HG03521 (cell line): ENCODE measurements around the gene LMOD1.
"Not testable (repeated sequence)": the region's sequence is repeated elsewhere in the genome, so short reads cannot be mapped to it uniquely, and the experiment has no call there.

Source experiments
- ATAC-seq: cut with Tn5 transposase; IDR thresholded peaks from one replicate; pipeline ENCODE4 v1.9.1; 2021; ENCODE audit warnings: mild to moderate bottlenecking, moderate library complexity; ENCODE audit not compliant: unreplicated experiment

The LMOD1 gene

DNA sequence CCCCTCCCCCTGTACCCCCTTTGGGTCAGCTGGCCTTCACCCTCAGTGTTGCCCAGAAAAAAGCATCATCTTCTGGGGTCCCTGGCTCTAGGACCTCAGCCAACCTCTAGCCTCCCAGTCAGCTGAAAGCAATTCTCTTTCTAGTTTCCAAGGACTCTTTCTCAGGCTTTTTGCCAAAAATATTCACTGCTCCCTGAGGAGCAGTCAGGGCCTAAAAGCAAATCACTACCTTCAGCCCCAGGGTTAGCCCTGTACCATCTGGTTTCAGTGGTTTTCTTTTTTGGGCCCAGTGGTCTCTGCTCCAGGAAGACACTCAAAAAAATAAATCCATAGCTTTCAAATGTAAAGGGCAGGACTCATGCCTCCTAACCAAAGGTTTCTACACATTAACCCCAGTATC is 3.1 kb upstream of the LMOD1 start:
- no peak for ATAC-seq

DNA sequence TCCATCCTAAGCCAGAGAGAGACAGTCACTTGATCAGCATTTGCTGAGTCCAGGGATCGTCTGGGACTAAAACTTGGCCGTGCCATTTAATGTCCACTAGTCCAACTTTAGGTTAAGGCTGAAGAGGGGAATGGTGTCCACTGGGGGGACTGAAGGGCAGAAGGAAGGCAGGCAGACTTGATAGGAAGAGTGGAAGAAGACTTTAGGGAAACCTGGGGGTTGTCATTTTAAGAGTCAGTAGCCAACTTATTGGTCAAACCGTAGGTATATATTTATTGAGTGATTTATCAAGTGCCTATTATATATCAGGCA is 1.3 kb upstream of the LMOD1 start:
- ATAC-seq: no peak

DNA sequence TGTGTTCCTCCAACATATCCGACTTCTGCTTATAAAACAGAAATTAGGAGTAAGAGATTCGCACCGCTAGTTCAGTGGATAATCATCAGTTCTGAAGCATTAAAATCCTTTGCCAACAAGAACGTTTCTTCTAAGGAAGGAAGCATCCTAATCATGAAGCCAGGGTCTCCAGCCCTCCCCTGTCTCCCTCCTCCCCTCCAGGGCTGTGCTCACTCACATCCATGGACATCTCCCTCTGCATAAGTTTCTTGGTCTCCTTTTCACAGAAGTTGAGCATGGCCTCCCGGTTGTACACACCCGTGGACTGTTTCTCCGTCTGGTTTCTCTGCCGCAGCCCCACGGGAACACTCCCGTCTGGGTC is 505 bp downstream of the LMOD1 start:
- no peak for ATAC-seq

DNA sequence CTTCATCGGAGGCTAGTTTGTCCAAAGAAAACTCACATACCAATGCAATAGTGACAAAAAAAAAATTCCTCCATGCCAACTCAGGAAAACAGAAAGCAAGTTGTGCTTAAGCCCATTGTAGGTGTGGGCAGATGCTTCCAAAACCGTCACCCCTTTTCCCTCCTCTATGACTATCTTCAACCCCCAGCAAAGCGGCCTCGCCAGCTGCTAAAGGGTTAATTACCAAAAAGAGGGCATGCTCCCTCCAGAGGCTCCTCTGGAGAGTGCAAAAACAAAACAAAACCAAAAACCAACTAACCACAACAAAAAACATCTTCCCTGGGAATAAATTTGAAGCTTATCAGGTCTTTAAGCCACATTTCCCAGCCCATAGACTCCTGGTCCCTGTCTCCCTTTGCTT is 1.2 kb downstream of the LMOD1 start:
- ATAC-seq: no peak

DNA sequence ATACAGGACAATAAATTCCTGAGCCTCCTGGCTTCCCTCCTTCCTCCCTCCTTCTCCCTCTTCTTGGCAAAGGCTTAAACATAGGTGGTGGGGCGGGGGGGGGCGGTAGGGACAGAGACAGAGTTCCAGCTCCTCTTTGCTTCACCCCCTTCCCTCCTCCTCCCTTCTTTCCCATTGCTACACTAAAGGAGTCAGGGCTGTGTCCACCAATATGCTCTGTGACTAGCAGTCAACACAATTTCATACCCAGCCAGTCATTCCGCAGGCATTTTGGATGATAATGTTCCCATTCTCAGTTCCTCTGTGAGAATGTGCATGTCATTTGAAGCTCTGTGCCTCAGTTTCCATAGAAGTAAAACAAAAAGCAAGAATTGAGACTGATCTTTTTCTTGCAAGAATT is 1.7 kb downstream of the LMOD1 start:
- ATAC-seq: no peak

DNA sequence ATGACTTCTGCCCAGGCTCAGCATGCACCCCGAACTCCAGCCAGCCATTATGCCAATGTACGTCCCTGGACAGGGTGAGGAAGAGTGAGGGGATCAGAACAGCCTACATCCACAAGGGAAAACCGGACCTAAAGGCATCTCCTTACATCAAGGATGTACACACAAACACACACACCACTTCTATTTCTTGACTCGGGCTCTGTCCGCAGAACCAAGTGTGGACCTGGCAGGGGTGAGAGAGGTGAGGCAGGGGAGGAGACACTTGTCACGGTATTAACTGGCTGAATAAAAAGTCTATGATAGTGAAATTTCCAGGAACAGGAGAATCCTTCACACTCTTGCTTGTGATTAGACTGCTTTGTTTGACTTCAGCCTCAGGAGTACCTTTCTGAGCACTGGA is 2.3 kb downstream of the LMOD1 start:
- no peak for ATAC-seq

DNA sequence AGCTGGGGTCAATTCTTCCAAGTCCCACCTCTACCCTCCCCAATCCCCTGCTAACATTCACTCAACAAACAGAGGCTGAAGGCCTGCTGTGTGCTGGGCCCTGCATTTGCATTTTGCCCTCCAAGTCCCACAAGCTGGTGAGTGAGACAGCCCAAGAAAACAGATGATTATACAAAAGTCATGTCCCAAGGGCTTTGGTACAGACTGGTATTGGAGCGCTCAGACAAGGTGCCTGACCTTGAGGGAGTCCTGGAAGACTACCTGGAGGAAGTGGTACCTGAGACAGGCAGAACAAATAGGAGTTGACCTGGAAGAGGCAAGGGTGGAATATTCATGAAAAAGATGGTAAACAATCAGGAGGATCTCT is 4.2 kb downstream of the LMOD1 start:
- ATAC-seq: no peak

DNA sequence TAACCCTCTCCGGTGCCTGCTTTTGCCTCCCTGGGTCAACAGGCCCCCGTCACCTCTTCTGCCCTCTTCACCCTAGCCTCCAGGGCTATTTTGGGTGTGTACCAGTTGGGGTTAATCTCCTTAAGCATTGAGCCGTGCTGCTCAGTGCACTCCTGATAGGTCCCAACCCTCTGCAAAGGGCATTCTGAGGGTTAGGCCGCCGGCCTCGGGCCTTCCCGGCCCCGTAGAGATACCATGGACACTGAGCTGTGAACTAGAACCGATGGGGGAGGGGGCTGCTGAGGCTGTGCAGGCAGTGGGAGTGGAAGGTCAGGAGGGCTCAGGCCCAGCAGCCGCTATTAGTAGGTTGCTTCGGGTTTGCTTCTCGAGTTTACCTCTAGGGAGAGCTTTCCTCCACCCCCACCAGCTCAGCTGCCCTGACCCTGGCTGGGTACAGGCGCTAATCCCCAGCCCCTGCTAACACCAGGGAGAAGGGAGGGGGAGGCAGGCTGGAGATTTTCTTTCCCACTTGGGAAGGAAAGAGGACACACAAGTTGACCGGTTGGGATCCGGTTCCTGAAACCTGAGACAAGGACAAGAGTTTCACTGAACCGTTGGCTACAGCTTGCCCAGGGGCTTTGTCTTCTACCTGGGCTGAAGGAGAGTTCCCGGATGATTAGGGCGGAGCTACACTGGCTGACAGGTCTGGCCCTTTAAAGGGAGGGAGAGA is 4.8 kb downstream of the LMOD1 start:
- ATAC-seq: no peak

DNA sequence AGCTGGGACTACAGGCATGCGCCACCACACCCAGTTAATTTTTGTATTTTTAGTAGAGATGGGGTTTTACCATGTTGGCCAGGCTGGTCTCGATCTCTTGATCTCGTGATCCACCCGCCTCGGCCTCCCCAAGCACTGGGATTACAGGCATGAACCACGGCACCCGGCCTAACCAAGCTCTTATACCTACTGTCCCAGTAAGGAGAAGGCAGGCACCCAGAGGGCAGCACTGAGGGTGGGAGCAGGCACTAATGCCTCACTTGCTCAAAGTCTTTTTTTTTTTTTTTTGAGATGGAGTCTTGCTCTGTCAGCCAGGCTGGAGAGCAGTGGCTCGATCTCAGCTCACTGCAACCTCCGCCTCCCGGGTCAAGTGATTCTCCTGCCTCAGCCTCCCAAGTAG is 6.0 kb downstream of the LMOD1 start:
- not testable (repeated sequence) for ATAC-seq

DNA sequence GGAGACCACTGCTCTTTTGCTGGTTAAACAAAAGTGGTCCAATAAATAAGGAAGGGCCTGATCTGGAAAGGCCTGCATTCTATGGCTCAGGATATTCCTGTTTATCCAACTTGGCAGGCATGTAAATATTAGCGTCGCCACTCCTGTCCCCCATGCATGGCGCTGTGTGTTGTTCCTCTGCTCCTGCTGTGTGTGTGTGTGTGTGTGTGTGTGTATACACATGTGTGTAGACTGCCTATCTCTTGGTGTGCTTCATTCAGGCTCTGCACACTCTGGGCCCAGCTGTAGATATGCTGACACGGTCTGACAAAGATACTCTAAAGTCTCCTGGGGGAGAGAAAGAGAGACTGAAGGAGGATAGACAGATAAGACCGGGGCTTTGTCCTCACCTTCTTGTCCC is 6.8 kb downstream of the LMOD1 start:
- ATAC-seq: no peak

DNA sequence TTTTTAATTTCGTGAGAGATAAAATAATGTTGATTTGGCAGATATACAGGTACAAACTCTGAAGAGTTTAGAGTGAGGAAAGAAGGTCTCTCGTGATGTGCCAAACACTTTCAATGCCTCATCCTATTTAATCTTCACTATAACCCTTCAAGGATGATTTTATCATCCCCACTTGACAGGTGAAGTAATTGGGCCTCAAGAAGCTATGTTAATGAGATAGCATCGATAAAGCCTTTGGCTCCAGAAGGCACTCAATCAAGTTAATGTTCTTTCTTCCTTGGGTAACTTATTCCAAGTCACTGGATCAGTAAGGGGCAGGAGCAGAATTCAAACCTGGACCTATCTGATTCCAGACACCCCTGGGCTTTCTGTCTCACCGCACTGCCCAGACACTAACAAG is 7.2 kb downstream of the LMOD1 start:
- no peak for ATAC-seq

DNA sequence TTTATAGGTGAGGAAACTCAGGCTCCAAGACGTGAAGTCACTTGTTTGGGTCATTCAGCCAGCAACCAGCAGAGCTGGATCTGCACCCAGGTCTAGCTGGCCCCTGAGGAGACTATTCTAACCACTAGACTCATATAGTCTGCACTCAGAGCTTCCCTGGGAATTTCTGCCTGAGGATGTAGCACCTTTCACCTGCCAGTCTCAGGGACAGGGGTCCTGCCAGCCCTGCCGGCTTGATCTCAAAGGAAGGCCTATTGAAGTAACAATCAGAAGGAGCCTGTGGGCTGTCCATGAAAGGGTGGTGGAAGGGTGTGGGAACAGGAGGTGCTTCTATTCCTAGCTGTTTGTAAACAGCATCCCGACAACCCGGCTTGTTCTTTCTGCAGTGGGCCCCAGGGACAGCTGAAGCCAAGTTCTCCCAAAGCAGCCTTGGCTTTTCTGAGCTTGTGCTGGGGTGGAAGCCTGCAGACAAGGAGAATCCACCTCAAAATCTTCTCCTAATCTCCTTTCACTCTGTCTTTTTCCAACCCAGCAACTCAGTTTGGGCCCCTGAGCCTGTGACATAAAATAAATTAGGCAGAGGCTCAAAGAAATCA is 7.8 kb downstream of the LMOD1 start:
- no peak for ATAC-seq

DNA sequence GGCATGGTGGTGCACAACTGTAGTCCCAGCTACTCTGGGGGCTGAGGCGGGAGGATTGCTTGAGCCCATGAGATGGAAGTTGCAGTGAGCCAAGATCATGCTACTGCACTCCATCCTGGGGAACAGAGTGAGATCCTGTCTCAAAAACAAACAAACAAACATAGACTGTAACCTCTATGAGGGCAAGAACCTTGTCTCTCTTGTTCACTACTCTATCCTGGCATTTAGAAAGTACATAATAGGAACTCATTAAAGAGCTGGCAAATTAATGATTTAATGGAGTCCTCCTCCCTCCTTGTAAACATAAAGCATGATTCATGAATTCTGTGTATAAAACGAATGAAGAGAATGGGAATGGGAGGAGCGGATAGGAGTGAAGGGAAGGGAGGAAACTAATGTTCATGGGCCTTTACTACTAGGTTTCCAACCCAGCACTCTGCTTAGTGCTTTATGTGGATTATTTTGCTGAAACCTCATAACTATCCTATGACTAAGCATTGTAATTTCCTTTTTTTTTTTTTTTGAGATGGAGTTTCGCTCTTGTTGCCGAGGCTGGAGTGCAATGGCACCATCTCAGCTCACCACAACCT is 8.6 kb downstream of the LMOD1 start:
- no peak for ATAC-seq

DNA sequence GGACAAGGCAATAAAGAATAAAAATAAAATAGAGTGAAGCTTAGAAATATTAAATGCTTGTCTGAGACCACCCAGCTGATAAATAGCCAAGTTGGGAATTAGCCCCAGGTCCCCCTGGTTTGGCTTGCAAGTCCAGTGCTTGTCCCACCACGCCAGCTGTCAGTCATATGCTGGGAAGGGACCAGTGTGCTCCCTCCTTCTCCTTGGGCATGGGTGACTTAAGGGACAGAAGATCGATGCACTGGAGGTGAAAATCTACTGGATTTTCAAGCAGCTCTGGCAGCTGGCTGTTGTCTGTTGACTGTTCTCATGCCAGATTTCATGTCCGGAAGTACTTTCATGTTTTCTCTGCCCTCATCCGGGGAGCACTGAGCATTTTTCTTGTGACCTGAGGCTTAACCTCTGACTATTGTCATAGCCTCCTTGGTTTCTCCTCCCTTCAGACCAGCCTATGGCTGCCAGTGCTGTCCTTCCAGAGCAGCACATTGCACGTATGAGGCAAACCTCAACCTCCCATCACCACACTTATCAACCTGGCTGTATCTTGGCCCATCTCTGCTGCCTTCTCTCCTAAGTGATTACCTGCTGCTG is 12.4 kb downstream of the LMOD1 start:
- no peak for ATAC-seq

DNA sequence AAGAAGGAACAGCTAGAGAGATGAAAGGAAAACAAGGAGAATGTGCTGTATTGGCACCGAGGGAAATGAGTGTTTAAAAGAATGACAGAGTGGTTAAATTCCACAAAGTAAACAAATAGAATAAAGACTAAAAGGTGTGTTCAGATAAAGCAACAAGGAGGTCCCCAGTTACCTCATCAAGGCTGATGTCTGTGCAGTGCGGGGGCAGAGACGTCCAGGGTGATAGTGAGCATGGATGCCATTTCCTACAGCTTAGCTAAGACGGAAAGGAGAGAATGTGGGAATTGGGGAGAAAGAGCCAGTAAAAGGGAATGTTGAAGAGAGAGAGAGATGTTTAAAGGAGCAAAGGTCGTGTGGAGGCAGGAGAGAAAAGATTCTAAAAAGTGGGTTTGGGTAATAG is 15.5 kb downstream of the LMOD1 start:
- ATAC-seq: no peak

DNA sequence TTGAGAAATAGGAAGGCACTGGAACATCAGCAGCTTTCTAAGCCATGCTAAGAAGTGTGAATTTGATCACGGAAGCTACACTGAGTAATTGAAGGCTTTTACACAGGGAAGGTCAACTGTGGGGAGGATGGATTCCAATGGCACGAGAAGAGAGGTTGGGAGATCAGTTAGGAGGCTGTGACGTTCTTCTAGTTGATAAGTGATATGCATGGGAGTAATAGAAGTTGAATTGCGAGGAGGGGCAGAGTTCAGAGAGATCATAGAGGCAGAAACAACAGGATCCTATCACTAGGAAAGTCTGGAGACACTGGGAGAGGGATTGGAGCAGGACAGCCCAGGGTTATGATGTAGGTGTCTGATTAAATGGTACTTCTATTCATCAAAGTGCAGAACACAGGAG is 16.2 kb downstream of the LMOD1 start:
- no peak for ATAC-seq

DNA sequence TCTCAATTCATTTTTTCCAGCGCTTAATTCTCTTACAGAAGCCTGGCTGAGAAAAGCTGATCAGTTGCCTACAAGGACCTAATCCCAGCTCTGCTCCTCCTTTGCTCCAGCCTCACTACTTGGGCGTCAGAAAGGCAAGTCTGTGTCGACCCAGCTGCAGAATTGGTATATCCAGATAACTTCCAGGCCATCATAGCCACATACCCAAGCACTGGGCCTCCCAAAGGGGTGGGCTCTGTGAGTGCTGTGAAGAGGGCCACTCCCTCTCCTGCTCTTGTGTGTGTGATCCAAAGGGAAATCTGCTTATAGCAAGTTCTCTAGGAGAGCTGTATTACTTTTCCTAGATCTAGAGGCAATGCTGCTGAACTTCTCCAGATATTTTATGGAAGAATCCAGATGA is 18.1 kb downstream of the LMOD1 start:
- no peak for ATAC-seq

DNA sequence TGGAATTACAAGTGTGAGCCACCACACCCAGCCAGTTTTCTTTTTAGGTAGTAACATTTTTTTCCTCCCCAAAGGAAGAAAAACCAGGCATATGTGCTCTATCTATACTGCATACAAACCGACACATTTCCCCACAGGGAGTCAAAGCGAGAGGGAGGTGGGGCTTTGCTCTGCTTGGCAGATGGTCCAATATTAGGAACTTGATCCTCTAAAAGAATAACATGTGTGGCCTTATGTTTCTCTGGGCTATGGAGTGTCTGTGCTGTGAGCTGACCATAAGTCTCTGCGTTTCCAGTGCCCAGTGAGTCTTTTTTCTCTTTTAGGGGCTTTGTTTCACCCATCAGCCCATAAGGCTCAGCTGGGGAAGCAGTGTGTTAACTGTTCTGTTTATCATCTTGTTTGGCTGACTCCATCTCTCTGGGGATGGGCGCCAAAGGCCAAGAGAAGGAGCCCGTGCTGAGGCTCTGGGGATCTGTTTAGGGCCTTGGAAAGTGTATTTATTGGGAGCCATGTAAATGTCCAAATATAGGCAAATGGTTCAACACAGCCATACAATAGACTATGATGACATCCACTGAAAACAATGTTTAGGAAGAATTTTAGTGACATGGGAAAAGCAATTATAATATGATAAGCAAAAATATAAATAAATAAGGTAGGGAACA is 20.2 kb downstream of the LMOD1 start:
- ATAC-seq: no peak

DNA sequence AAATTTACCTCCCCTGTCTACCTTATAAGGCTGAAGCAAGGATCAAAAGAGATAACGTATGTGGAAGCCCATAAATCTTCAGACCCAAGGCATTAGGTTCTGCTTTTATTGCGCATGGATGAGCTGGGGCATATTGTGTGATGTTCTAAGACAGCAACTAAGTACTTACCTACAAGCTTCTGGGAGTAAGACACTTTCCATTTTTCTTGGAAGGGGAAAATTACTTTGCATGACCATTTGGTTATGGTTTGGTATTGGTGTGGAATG is 21.1 kb downstream of the LMOD1 start:
- ATAC-seq: no peak

DNA sequence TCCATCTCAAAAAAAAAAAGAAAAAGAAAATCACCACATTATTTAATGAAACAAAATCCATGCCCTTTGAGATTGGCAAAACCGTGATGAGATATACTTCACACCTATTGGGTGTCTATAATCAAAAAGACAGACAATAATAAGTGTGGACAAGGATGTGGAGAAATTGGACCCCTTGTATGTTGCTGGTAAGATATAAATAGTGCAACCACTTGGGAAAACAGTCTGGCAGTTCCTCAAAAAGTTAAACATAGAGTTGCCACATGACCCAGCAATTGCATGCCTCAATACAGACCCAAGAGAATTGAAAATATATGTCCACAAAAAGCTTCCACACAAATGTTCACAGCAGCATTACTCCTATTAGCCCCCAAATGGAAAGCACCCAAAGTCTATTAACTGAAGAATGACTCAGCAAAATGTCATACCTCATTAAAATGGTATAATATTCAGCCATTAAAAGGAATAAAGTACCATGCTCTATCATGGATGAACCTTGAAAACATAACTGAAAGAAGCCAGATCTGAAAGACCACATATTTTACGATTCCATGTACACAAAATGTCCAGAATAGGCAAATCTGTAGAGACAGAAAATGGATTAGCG is 24.3 kb downstream of the LMOD1 start:
- ATAC-seq: no peak

DNA sequence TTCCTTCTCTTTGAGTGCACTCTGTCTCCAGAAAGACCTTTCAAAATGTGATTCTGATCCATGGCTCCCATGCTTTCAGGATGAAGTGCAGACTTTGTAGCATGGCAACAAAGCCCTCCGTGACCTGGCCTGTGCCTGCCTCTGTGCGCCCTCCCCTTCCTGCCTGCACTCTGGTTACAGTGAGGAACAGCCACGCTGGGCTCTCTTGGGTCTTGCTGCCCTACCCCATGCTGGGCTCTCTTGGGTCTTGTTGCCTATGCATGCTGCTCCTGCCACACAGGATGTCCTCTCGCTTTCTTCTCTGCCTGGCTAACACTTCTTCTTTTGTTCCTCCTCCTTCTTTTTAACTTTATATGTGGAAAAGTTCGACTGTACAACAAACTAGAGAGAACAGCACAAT is 28.0 kb downstream of the LMOD1 start:
- no peak for ATAC-seq
